GM19397 (cell line): ENCODE results near the gene PUS1.
"Not testable (repeated sequence)": the region's sequence is repeated elsewhere in the genome, so short reads cannot be mapped to it uniquely, and the experiment has no call there.

Source experiments
- ATAC-seq: cut with Tn5 transposase; IDR thresholded peaks from one replicate; pipeline ENCODE4 v1.9.1; 2021; ENCODE audit warnings: mild to moderate bottlenecking, moderate library complexity; ENCODE audit not compliant: unreplicated experiment

Gene PUS1

DNA sequence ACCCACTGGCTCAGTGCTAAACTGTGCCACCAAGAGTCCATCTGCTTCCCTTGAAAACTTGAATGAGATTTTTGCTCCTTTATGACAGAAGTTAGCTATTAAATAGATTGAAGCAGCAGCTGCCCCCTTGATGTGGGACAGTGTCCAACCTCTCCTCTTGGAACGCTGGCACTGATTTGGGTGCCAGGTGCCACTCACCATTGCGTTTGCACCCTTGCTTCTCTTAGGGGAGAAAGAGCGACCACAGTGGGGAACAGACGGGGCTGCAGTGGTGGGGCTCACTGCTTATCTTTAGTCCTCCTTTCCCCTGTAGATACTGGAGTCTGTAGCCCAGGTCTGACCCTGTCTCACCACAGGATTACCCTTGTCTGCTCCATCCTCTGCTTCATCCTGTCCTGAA, 30.0 kb downstream of the PUS1 start:
- ATAC-seq: no peak

DNA sequence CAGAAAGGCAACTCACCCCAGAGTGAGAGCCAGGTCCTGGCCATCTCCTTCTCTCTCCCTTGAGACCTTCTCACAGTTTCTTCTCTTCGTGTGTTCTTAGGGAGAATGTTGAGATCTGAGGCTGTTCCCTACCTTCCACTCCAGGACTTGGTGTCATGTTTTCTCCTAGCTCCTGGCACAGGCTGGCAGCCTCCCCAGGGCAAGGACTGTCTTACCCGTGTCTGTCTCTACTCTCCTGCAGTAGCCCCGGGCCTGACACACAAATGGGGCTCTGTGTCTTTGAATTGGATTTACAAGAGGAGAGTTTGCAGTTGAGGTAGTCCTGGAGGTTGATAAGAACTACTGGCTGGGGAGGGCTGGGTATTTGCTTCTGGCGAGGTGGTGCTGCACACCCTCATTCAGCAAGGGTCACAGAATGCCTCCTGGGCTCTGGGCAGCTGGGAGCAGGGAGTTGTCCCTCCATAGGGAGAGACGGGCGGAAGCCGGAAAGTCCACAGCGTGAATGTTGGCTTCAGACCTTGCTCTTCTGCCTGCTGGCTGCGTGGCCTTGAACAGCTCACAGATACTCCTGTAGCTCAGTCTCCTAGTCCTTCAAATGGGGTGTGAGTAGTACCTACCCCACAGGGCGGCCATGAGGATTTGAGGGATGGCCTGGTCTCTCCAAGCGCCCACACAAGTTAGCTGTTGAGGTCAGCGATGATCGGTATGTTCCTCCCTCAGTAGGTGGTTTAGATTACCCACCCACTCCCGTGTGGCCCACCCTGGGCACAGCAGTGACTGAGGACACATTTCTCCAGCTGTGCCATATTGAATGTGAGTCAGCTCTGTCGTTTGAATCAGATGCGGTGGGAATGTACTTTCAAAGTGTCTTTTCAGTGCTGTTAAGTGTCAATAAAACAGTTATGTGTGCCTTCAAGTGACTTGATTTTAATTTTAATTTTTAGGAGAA, 30.8 kb downstream of the PUS1 start:
- no peak for ATAC-seq

DNA sequence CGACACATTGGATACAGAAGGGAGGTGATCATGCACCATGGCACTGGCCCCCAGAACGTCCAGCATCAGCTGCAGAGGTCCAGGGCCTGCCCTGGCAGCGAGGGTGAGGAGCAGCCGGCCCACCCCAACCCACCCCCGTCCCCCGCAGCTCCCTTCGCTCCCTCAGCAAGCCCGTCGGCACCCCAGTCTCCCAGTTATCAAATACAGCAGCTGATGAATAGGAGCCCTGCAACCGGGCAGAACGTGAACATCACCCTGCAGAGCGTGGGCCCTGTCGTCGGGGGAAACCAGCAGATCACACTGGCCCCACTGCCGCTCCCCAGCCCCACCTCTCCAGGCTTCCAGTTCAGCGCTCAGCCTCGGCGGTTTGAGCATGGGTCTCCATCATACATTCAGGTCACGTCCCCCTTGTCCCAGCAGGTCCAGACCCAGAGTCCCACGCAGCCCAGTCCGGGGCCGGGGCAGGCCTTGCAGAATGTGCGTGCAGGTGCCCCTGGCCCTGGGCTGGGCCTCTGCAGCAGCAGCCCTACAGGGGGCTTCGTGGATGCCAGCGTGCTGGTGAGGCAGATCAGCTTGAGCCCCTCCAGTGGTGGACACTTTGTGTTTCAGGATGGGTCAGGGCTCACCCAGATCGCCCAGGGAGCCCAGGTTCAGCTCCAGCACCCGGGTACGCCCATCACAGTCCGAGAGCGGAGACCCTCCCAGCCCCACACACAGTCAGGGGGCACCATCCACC, 31.7 kb downstream of the PUS1 start:
- ATAC-seq: not testable (repeated sequence)

DNA sequence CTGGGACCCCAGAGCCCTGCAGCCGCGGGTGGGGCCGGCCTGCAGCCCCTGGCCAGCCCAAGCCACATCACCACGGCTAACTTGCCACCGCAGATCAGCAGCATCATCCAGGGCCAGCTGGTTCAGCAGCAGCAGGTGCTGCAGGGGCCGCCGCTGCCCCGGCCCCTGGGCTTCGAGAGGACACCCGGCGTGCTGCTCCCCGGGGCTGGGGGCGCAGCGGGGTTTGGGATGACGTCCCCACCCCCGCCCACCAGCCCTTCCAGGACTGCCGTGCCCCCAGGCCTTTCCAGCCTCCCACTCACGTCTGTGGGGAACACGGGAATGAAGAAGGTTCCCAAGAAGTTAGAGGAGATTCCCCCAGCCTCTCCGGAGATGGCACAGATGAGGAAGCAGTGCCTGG, 32.3 kb downstream of the PUS1 start:
- ATAC-seq: not testable (repeated sequence)

DNA sequence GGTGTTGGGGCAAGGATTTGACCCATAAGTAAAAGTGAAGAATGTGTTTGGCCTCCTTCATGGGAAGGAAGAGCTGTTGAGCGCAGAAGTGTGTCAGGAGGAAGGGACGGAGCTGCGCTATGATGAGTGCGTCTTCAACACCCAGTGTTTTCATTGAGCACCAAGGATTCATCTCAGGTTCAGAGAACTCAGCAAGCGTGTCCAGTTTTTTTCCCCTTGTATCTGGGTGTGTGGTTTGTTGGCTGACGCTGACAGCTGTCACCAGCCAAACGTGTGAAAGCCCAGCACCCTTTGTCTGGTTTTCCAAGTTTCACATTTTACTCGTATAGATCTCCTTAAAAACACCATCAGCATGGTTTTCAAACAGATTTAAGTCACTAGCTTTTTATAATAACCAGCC, 33.0 kb downstream of the PUS1 start:
- ATAC-seq: no peak

DNA sequence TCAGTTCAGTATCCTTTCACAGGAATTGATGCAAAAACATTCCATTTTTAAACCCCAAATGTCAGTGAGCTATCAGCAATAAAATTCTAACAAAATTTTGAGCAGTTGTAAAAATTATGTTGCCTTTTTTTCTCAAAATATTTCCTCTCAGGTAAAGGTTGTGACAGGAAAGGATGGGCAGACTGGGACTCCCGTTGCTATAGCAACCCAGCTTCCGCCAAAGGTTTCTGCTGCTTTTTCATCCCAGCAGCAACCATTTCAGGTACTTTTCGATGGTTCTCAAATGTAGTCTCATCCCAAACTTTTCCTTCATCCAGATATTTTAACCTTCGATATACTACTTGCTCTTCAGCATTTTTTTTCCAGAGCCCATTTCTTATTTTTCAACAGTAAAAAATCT, 34.3 kb downstream of the PUS1 start:
- no peak for ATAC-seq

DNA sequence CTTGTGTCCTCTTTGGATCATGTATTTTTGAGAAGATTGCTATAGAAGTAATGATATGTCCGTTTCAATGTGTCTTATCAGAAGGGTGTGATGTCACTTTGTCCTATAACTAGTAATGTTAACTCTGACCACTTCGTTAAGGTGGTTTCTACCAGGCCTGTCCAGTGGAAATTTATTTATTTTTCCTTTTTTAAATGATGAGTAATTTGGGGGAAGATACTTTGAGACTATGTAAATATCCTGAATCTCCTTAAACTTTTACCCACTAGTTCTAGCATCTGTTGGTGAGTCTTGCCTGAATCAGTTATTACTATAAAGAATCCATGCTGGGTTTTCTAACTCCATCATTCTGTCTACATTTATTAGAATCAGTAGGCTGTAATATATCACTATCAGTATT, 36.0 kb downstream of the PUS1 start:
- no peak for ATAC-seq

DNA sequence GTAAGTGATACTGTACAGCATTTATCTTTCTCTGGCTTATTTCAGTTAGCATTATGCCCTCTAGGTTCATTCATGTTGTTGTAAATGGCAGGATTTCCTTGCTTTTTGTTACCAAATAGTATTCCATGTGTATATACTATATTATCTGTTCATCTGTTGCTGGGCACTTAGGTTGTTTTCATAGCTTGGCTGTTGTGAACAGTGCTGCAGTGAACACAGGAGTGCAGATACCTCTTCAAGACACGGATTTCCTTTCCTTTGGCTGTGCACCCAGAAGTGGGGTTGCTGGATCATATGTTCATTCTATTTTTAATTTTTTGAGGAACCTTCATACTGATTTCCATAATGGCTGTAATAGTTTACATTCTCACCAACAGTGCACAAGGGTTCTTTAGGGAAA, 42.1 kb downstream of the PUS1 start:
- no peak for ATAC-seq

DNA sequence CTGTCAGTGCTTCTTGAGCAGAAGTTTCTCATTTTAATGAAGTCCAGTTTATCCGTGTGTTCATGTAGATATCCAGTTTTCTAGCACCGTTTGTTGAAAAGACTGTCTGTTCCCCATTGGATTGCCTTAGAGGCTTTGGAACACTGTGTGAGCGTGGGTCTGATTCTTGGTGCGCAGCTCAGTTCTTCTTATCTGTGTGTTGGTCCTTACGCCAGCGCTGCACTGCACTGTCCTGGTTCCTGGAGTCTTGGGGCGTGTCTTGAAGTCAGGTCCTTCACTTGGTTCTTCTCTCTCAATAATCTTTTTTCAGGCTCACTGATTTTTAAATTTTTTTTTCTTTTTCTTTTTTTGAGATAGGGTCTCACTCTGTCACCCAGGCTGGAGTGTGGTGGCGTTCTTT, 46.2 kb downstream of the PUS1 start:
- no peak for ATAC-seq

DNA sequence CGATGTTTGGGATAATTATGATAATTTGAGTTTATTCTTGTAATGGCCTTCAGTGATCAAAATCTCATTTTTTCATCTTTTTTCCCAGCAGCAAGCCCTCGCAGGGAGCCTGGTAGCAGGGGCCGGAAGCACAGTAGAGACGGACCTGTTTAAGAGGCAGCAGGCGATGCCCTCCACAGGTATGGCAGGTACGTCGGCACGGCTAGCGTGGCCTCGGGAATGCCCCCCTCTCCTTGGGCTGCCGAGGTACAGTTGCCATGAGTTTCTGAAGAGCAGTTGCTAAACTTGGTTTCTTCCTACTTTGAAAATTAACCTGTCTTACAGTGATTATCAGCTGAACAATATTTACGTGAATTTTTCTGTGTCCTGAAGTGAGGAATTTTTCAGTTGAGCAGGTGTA, 50.5 kb downstream of the PUS1 start:
- ATAC-seq: no peak

DNA sequence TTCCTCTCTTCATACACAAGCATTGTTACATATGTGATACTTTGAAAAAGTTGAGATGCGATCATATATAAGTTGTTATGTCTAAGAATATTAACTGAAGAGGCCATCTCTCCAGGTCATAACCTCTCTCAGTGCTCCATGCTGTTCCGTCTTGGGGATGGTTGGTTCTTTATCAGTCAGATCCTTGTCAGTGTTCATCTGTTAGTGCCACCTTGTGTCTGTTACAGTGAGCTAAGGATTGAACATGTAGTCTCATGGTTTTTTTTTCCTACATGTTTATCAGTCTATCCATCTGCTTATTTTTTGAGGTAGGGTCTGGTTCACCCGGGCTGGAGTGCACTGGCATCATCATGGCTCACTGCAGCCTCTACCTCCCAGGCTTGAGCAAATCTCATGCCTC, 51.2 kb downstream of the PUS1 start:
- ATAC-seq: no peak

DNA sequence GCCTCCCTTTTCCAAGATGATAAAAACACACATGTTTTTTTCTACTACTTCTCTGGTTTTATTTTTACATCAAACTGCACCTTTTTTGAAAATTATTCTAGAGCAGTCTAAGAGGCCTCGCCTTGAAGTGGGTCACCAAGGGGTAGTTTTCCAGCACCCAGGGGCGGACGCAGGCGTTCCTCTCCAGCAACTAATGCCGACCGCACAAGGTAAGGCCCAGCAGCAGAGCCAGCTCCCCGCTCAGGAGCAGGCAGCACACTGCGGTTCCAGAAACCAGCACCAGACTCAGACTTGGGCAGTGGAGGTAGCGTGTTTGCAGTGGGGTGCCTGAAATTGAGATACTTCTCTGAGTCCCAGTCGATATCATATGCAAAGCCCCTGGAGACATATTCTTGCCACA, 52.3 kb downstream of the PUS1 start:
- no peak for ATAC-seq

DNA sequence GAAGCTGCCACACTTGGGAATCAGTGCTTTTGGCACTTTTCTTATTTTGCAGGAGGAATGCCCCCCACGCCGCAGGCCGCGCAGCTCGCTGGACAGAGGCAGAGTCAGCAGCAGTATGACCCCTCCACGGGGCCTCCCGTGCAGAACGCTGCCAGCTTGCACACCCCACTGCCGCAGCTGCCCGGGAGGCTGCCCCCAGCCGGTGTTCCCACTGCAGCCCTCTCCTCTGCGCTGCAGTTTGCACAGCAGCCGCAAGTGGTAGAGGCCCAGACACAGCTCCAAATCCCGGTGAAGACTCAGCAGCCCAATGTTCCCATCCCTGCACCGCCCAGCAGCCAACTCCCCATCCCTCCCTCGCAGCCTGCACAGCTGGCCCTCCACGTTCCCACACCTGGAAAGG, 53.0 kb downstream of the PUS1 start:
- no peak for ATAC-seq

DNA sequence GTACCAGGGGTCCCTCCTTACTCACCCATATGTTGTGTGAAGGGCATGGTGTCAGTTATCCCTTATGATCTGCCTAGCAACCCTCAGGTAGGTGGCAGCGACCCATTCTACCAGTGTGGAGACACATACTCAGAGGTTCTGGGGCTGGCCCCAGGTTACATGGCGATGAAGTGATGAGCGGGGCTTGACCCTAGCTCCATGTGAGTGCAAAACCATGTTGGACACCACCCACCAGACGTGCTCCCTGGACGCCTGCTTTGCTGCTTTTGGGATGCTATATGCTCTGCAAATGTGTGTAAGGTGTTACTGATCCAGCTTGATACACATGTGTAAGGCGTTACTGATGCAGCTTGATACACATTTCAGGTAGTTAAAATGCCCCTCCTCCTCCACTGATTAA, 54.0 kb downstream of the PUS1 start:
- no peak for ATAC-seq

DNA sequence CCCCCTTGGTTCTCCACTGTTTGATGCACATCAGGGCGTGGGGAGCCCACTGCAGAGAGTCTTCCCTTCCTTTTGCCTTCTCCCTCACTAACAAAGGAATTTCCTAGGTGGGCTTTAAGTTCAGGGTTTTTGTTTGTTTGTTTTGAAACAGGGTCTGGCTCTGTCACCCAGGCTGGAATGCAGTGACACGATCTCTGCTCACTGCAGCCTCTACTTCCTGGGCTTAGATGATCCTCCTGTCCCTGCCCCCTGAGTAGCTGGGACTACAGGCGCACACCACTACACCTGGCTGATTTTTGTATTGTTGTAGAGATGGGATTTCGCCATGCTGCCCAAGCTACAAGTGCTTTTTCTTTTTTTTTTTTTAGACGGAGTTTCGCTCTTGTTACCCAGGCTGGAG, 54.5 kb downstream of the PUS1 start:
- ATAC-seq: no peak

DNA sequence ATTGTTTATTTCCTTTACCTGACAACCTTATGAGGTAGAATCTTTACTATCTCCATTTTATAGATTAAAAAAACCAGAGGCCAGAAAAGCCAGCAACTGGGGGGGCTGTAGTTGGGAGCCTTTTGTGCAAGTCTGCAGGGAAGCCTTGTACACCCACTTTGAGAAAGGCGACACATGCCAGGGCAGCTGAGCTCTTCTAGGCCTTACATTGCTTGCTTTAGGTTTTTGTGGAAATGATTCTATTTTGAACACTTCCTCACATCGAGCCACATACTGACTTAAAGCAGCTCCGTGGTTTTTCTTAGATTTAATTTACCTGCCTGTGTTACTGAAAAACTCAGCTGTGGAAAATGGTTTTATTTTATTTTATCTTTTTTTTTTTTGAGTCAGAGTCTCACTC, 55.3 kb downstream of the PUS1 start:
- ATAC-seq: no peak

DNA sequence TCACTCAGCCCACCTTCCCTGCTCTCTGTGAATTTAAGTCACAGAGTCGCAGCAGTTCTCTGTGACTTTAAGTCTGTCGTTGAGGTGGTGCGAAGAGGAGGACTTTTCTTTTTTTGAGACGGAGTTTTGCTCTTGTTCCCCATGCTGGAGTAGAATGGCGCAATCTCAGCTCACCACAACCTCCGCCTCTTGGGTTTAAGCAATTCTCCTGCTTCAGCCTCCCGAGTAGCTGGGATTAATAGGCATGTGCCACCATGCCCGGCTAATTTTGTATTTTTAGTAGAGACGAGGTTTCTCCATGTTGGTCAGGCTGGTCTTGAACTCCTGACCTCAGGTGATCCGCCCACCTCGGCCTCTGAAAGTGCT, 56.4 kb downstream of the PUS1 start:
- not testable (repeated sequence) for ATAC-seq

DNA sequence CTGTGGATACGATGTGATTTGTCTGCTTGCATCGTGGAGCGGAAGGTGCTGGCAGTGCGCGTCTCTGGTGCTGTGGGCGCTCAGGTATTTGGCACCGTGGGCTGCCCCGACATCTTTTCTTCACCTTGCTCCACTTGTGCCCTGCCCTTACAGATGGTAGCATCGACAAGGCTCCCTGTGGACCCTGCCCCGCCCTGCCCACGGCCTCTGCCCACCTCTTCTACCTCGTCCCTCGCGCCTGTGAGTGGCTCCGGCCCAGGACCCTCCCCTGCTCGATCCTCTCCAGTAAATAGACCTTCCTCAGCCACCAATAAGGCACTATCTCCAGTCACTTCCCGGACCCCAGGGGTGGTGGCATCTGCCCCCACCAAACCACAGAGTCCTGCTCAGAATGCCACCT, 57.3 kb downstream of the PUS1 start:
- no peak for ATAC-seq

DNA sequence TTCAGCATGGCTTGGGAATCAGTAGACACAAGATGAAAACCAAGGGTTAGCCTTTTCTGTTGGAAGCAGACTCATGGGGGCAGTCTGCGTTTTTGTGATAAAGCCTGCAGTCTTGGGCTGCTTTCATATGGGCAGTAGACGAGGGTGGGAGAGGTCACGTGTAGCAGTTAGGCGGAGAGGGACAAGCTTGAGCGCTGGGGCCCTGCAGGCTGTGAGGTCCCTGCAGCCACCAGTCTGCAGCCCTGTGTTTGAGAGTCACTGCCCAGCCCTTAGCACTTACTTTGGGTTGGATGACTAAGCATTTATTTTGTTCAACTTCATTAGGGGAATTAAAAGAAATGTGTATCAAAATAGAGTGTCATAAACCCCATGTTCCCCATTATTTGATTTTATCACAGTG, 57.8 kb downstream of the PUS1 start:
- ATAC-seq: no peak

DNA sequence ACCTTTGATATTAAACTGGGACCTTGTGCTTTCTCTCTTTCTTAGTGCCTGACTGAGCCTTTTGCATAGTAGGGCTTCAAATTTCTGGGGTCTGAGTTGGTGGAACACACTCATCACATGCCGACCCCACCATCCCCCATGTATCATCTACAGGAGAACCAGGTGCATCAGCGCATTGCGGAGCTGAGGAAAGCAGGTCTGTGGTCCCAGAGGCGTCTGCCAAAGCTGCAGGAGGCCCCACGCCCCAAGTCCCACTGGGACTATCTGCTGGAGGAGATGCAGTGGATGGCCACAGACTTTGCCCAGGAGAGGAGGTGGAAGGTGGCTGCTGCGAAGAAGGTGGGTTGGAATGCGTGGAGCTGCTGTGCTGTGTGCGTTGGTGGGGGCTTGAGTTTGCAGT, 58.5 kb downstream of the PUS1 start:
- ATAC-seq: no peak

DNA sequence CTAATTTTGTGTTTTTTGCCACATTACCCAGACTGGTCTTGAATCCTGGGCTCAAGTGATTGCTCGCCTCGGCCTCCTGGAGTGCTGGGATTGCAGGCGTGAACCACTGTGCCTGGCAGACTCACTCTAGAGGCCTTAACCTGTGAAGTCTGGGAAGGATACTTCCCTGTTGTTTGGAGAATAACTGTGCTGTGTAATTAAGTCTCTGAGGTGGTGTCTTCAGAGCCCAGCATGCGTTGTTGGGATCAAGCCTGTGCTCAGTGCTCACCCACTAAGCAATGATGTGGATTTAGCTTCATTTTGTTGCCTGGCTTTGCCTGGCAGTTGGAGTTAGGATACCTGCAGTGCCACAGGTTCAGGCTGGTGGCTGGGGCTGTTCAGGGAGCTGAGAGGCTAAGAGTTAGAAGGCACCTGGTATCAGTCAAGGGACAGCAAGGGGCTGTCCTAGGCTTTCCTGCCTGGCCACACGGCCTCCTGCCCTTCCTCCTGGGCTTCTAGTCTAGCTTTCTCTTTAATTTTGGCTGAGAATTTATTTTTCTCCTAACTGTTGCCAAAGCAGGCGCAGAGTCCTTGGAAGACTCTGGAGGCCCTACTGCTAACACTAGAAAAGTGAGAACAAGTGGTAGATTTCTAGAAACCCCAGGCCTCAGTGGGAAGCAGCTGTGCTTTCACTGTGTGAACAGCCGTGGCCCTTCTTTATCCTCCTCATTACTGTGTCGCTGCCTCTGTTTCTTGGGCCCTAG, 59.1 kb downstream of the PUS1 start:
- no peak for ATAC-seq

DNA sequence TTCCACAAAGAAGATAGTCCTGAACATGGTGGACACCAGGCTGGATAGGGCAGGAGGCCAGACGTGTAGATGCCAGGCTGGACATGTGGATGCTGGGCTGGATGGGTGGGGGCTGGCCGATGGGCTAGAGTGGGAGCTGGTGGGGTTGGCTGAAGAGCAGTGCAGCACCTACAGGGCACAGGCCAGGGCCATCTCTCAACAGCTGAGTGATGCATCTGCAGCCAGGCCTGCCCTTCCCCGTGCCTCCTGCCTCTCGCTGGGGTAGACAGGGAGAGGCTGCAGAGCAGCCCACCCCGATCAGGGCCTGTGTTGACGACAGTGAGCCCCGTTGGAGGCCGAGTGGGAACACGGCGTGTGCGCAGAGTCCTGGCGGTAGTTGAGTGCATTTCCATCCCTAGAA, 59.9 kb downstream of the PUS1 start:
- ATAC-seq: no peak
